ENCODE data around the gene KCMF1. TPM values are rescaled to one million over a fixed set of nuclear protein-coding genes. Genes with fewer than 3 reads are reported as not detected.

Gene KCMF1
- polyA plus RNA-seq, 1 donor from 2014 or later = 43.3 TPM

DNA sequence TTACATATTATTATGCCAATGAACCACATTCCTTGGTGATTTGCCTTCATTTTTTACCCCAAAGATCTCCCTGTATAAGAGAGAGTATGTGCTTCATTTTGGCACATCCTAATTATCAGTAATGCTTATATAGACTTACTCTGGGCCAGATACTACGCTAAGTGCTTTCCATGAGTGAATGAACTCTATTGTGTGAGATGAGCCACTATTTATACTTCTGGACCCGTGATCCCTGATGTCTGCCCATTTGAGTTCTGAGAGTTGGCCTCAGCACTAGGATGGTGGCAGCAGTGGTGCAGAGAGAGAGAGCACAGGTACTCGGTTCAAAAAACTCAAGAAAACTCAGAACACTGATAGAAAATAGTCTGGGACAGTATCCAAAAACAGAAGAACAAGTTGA lies 17.4 kb upstream of the KCMF1 start:
- no peaks in the 10 kb centered on the region for H3K9me2 ChIP-seq (ENCODE audit: insufficient read depth, low read length)
- H2AFZ ChIP-seq (ENCODE audit: low read depth, low read length) = no peak overlapping the region
- no peaks in the 10 kb centered on the region for H3F3A ChIP-seq (ENCODE audit: insufficient read depth, low read length, poor library complexity, severe bottlenecking)
- H3K4me2 ChIP-seq (ENCODE audit: low read length) = no peak overlapping the region
- no peak overlapping the region for H3K27ac ChIP-seq (ENCODE audit: low read length)
- H3K79me2 ChIP-seq (replicated peaks; ENCODE audit: insufficient read depth, low read length) = no peaks in the 10 kb centered on the region
- H4K20me1 ChIP-seq (ENCODE audit: insufficient read depth) = no peaks in the 10 kb centered on the region
- H3K4me3 ChIP-seq (ENCODE audit: low read length) = no peak overlapping the region
- TF ChIP-seq, protein P1, sequence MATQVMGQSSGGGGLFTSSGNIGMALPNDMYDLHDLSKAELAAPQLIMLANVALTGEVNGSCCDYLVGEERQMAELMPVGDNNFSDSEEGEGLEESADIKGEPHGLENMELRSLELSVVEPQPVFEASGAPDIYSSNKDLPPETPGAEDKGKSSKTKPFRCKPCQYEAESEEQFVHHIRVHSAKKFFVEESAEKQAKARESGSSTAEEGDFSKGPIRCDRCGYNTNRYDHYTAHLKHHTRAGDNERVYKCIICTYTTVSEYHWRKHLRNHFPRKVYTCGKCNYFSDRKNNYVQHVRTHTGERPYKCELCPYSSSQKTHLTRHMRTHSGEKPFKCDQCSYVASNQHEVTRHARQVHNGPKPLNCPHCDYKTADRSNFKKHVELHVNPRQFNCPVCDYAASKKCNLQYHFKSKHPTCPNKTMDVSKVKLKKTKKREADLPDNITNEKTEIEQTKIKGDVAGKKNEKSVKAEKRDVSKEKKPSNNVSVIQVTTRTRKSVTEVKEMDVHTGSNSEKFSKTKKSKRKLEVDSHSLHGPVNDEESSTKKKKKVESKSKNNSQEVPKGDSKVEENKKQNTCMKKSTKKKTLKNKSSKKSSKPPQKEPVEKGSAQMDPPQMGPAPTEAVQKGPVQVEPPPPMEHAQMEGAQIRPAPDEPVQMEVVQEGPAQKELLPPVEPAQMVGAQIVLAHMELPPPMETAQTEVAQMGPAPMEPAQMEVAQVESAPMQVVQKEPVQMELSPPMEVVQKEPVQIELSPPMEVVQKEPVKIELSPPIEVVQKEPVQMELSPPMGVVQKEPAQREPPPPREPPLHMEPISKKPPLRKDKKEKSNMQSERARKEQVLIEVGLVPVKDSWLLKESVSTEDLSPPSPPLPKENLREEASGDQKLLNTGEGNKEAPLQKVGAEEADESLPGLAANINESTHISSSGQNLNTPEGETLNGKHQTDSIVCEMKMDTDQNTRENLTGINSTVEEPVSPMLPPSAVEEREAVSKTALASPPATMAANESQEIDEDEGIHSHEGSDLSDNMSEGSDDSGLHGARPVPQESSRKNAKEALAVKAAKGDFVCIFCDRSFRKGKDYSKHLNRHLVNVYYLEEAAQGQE (IDR thresholded peaks at IDR 0.05; ENCODE audit: borderline replicate concordance) = no peak
- TF ChIP-seq, protein P2, sequence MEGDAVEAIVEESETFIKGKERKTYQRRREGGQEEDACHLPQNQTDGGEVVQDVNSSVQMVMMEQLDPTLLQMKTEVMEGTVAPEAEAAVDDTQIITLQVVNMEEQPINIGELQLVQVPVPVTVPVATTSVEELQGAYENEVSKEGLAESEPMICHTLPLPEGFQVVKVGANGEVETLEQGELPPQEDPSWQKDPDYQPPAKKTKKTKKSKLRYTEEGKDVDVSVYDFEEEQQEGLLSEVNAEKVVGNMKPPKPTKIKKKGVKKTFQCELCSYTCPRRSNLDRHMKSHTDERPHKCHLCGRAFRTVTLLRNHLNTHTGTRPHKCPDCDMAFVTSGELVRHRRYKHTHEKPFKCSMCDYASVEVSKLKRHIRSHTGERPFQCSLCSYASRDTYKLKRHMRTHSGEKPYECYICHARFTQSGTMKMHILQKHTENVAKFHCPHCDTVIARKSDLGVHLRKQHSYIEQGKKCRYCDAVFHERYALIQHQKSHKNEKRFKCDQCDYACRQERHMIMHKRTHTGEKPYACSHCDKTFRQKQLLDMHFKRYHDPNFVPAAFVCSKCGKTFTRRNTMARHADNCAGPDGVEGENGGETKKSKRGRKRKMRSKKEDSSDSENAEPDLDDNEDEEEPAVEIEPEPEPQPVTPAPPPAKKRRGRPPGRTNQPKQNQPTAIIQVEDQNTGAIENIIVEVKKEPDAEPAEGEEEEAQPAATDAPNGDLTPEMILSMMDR (IDR thresholded peaks at IDR 0.05; ENCODE audit: poor library complexity, severe bottlenecking) = no peak
- no peak for TF ChIP-seq RAD21 (conservative IDR thresholded peaks at IDR 0.05)
- TF ChIP-seq TAF1 (IDR thresholded peaks at IDR 0.05; ENCODE audit: low read depth) = no peak
- TF ChIP-seq EP300 (conservative IDR thresholded peaks at IDR 0.05; ENCODE audit: poor library complexity, severe bottlenecking) = no peak
- no peak for TF ChIP-seq SMC3 (conservative IDR thresholded peaks at IDR 0.05; ENCODE audit: poor library complexity)
- no peak for TF ChIP-seq EZH2 (IDR thresholded peaks at IDR 0.05; ENCODE audit: borderline replicate concordance, insufficient read depth, low read length, poor library complexity, severe bottlenecking)
- TF ChIP-seq POLR2AphosphoS5 (IDR thresholded peaks at IDR 0.05) = no peak
- TF ChIP-seq MXI1 (conservative IDR thresholded peaks at IDR 0.05; ENCODE audit: poor library complexity, severe bottlenecking) = no peak
- H3K36me3 ChIP-seq (ENCODE audit: insufficient read depth, low read length) = no peaks in the 10 kb centered on the region
- H3K9me3 ChIP-seq (ENCODE audit: low read length) = no peaks in the 10 kb centered on the region
- H3K27me3 ChIP-seq (ENCODE audit: insufficient read depth, low read depth, low read length) = no peaks in the 10 kb centered on the region
- H3K9ac ChIP-seq (ENCODE audit: low read length) = no peak overlapping the region

DNA sequence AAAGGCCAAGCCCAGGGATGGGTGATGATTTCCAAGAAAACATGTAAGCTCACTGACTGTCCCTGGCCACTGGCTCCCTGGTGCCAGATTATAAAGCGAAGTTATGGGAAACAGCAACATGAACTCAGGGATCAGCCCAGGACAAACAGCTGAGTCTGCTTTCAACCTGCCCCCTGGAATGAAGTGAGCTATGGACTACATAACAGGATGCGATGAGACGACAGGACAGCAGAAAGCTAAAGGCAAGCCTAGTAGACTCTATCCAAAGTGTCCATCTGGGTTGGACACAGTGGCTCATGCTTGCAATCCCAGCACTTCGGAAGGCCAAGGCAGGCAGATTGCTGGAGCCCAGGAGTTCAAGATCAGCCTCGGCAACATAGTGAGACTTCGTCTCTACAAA lies 16.6 kb upstream of the KCMF1 start:
- H4K20me1 ChIP-seq (ENCODE audit: insufficient read depth) = no peaks in the 10 kb centered on the region
- no peak overlapping the region for H3K9ac ChIP-seq (ENCODE audit: low read length)
- no peaks in the 10 kb centered on the region for H3F3A ChIP-seq (ENCODE audit: insufficient read depth, low read length, poor library complexity, severe bottlenecking)
- no peak overlapping the region for H3K27ac ChIP-seq (ENCODE audit: low read length)
- H2AFZ ChIP-seq (ENCODE audit: low read depth, low read length) = no peak overlapping the region
- no peaks in the 10 kb centered on the region for H3K36me3 ChIP-seq (ENCODE audit: insufficient read depth, low read length)
- no peak overlapping the region for H3K4me3 ChIP-seq (ENCODE audit: low read length)
- H3K27me3 ChIP-seq (ENCODE audit: insufficient read depth, low read depth, low read length) = no peaks in the 10 kb centered on the region
- H3K9me2 ChIP-seq (ENCODE audit: insufficient read depth, low read length) = no peaks in the 10 kb centered on the region
- H3K79me2 ChIP-seq (replicated peaks; ENCODE audit: insufficient read depth, low read length) = no peaks in the 10 kb centered on the region
- no peaks in the 10 kb centered on the region for H3K9me3 ChIP-seq (ENCODE audit: low read length)
- TF ChIP-seq TAF1 (IDR thresholded peaks at IDR 0.05; ENCODE audit: low read depth) (no peak), RAD21 (conservative IDR thresholded peaks at IDR 0.05) (no peak), MXI1 (conservative IDR thresholded peaks at IDR 0.05; ENCODE audit: poor library complexity, severe bottlenecking) (no peak), SMC3 (conservative IDR thresholded peaks at IDR 0.05; ENCODE audit: poor library complexity) (no peak), POLR2AphosphoS5 (IDR thresholded peaks at IDR 0.05) (no peak), EZH2 (IDR thresholded peaks at IDR 0.05; ENCODE audit: borderline replicate concordance, insufficient read depth, low read length, poor library complexity, severe bottlenecking) (no peak), EP300 (conservative IDR thresholded peaks at IDR 0.05; ENCODE audit: poor library complexity, severe bottlenecking) (no peak)
- TF ChIP-seq, protein P1 (IDR thresholded peaks at IDR 0.05; ENCODE audit: borderline replicate concordance) = no peak
- TF ChIP-seq, protein P2 (IDR thresholded peaks at IDR 0.05; ENCODE audit: poor library complexity, severe bottlenecking) = no peak
- H3K4me2 ChIP-seq (ENCODE audit: low read length) = no peak overlapping the region

Data from neural cell (in vitro differentiated cells).